Stomach smooth muscle (tissue), 2 donors: ENCODE measurements around the gene PPFIBP2.
A peak's percentile ranks its signal among the peaks of the same experiment; 100 is the strongest.

Source experiments
- H3K27ac ChIP-seq: one replicate; pipeline ENCODE4 v1.7.0; 2013; ENCODE audit warnings: mild to moderate bottlenecking, low read length, inconsistent platforms
- H3K27me3 ChIP-seq, 2 donors: one replicate each; pipeline ENCODE4 v1.7.0; 2013; ENCODE audit warnings: low read length in 2 of 2; ENCODE audit not compliant: insufficient read depth in 2 of 2, control insufficient read depth in 1 of 2
- H3K36me3 ChIP-seq, 2 donors: one replicate each; pipeline ENCODE4 v1.7.0; 2013; ENCODE audit warnings: low read length in 2 of 2; ENCODE audit not compliant: control insufficient read depth in 2 of 2, insufficient read depth in 2 of 2
- H3K4me1 ChIP-seq: one replicate; pipeline ENCODE4 v1.7.0; 2013; ENCODE audit warnings: low read length; ENCODE audit not compliant: control insufficient read depth, insufficient read depth
- H3K4me3 ChIP-seq, 2 donors: one replicate each; pipeline ENCODE4 v1.7.0; 2013; ENCODE audit warnings: low read length in 2 of 2
- H3K9ac ChIP-seq, 2 donors: one replicate each; pipeline ENCODE4 v1.7.0; 2013; ENCODE audit warnings: low read length in 2 of 2, mild to moderate bottlenecking in 1 of 2
- H3K9me3 ChIP-seq, 2 donors: one replicate each; pipeline ENCODE4 v1.7.0; 2013; ENCODE audit warnings: low read length in 2 of 2; ENCODE audit not compliant: control insufficient read depth in 2 of 2
- donor health status: healthy.
- donor health status: Pancreatic carcinoma.

The PPFIBP2 gene

GRCh38 chr11:7666292-7666866, 152.6 kb downstream of the PPFIBP2 start:
- Histone ChIP-seq H3K9ac (no peak overlapping the region), H3K9me3 (no peaks in the 10 kb centered on the region), H3K36me3 (no peaks in the 10 kb centered on the region), H3K4me3 (no peak overlapping the region), H3K27ac (no peak overlapping the region), H3K27me3 (no peaks in the 10 kb centered on the region), H3K4me1 (no peaks in the 10 kb centered on the region)

GRCh38 chr11:7667460-7667859, 153.7 kb downstream of the PPFIBP2 start:
- H3K4me1 ChIP-seq, result no peaks in the 10 kb centered on the region
- H3K4me3 ChIP-seq, result no peak overlapping the region
- no peaks in the 10 kb centered on the region for H3K27me3 ChIP-seq
- H3K27ac ChIP-seq, result no peak overlapping the region
- H3K9me3 ChIP-seq, result no peaks in the 10 kb centered on the region
- no peaks in the 10 kb centered on the region for H3K36me3 ChIP-seq
- no peak overlapping the region for H3K9ac ChIP-seq

GRCh38 chr11:7668464-7668863, 154.7 kb downstream of the PPFIBP2 start:
- H3K4me1 ChIP-seq, result peaks cover 6% of the 10 kb centered on the region

GRCh38 chr11:7668911-7669310, 155.1 kb downstream of the PPFIBP2 start:
- Histone ChIP-seq H3K9ac (no peak overlapping the region), H3K27ac (no peak overlapping the region)

More at GRCh38 chr11:7668464-7668863, 154.7 kb downstream of the PPFIBP2 start:
- Histone ChIP-seq H3K27ac (no peak overlapping the region), H3K4me3 (no peak overlapping the region), H3K27me3 (peaks cover 6 to 7% of the 10 kb centered on the region in 2 donors), H3K36me3 (no peaks in the 10 kb centered on the region), H3K9me3 (no peaks in the 10 kb centered on the region), H3K9ac (no peak overlapping the region)

GRCh38 chr11:7670641-7671040, 156.8 kb downstream of the PPFIBP2 start:
- no peaks in the 10 kb centered on the region for H3K36me3 ChIP-seq
- H3K27ac ChIP-seq, result no peak overlapping the region
- H3K9ac ChIP-seq, result no peak overlapping the region
- no peak overlapping the region for H3K4me3 ChIP-seq
- peaks cover 10% of the 10 kb centered on the region for H3K4me1 ChIP-seq
- peaks cover 12 to 22% of the 10 kb centered on the region in 2 donors for H3K27me3 ChIP-seq
- no peaks in the 10 kb centered on the region for H3K9me3 ChIP-seq

More at GRCh38 chr11:7668911-7669310, 155.1 kb downstream of the PPFIBP2 start:
- Histone ChIP-seq H3K4me3 (no peak overlapping the region), H3K9me3 (no peaks in the 10 kb centered on the region), H3K4me1 (peaks cover 9% of the 10 kb centered on the region), H3K27me3 (peaks cover 6 to 12% of the 10 kb centered on the region in 2 donors), H3K36me3 (no peaks in the 10 kb centered on the region)

- Histone ChIP-seq H3K9ac (no peak overlapping the region), H3K27ac (no peak overlapping the region), H3K27me3 (peaks cover 12 to 22% of the 10 kb centered on the region in 2 donors), H3K9me3 (no peaks in the 10 kb centered on the region), H3K4me1 (peaks cover 10% of the 10 kb centered on the region), H3K4me3 (no peak overlapping the region), H3K36me3 (no peaks in the 10 kb centered on the region)
Measured at GRCh38 chr11:7671347-7672215, 157.8 kb downstream of the PPFIBP2 start.

GRCh38 chr11:7672276-7672959, 158.6 kb downstream of the PPFIBP2 start:
- H3K9me3 ChIP-seq, result no peaks in the 10 kb centered on the region
- no peaks in the 10 kb centered on the region for H3K36me3 ChIP-seq
- H3K4me1 ChIP-seq, result peaks cover 10% of the 10 kb centered on the region
- no peak overlapping the region for H3K9ac ChIP-seq
- H3K4me3 ChIP-seq, result peak overlapping the region in 1 of 2 donors; percentile 65
- H3K27me3 ChIP-seq, result peaks cover 12 to 22% of the 10 kb centered on the region in 2 donors
- H3K27ac ChIP-seq, result no peak overlapping the region

- H3K27me3 ChIP-seq, result peaks cover 16 to 22% of the 10 kb centered on the region in 2 donors
- H3K9me3 ChIP-seq, result no peaks in the 10 kb centered on the region
- H3K9ac ChIP-seq, result no peak within 1 kb of the TSS
- H3K27ac ChIP-seq, result no peak within 1 kb of the TSS
- H3K36me3 ChIP-seq, result no peaks in the 10 kb centered on the region
- H3K4me3 ChIP-seq, result peak within 1 kb of the TSS; percentile 34 to 65
- peaks cover 10% of the 10 kb centered on the region for H3K4me1 ChIP-seq
Measured at GRCh38 chr11:7672960-7673723, 159.3 kb downstream of the PPFIBP2 start, which contains the start of gene CYB5R2. CYB5R2 (minus strand) TSS chr11:7673500; CDS start chr11:7672825, 675 bp downstream.

- Histone ChIP-seq H3K9me3 (no peaks in the 10 kb centered on the region), H3K9ac (no peak overlapping the region), H3K4me1 (peaks cover 10% of the 10 kb centered on the region), H3K4me3 (peak overlapping the region; percentile 34 to 65), H3K36me3 (no peaks in the 10 kb centered on the region), H3K27ac (no peak overlapping the region), H3K27me3 (peaks cover 16 to 22% of the 10 kb centered on the region in 2 donors)
Measured at GRCh38 chr11:7673724-7674434, 160.1 kb downstream of the PPFIBP2 start.
